NAMALWA (cell line): Measurements from ENCODE around the gene LUC7L3.
"Not testable (repeated sequence)": the region's sequence is repeated elsewhere in the genome, so short reads cannot be mapped to it uniquely, and the experiment has no call there.

Experiments used
- DNase-seq: peaks from one replicate; pipeline ENCODE4 v3.0.0-alpha.2; 2015; ENCODE audit warnings: low spot score

Gene LUC7L3

DNA sequence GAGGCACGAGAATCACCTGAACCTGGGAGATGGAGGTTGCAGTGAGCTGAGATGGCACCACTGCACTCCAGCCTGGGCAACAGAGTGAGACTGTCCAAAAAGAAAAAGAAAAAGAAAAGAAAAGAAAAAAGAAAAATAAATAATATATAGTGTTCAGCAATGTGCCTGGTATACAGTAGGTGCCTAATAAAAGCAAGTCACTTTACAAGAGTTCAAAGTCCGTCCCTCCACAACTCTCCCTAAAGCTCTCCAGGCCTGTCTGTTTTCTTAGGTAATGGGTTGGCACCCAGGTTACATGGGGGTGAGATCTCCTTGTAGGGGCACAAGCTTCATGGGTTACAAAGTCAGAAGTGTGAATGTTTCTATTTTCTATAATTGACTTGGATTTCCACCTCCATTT is 64.5 kb downstream of the LUC7L3 start:
- no peak for DNase-seq

- no peak for DNase-seq
These were observed 65.7 kb downstream of the LUC7L3 start for GRCh38 chr17:50785126-50785525.

DNA sequence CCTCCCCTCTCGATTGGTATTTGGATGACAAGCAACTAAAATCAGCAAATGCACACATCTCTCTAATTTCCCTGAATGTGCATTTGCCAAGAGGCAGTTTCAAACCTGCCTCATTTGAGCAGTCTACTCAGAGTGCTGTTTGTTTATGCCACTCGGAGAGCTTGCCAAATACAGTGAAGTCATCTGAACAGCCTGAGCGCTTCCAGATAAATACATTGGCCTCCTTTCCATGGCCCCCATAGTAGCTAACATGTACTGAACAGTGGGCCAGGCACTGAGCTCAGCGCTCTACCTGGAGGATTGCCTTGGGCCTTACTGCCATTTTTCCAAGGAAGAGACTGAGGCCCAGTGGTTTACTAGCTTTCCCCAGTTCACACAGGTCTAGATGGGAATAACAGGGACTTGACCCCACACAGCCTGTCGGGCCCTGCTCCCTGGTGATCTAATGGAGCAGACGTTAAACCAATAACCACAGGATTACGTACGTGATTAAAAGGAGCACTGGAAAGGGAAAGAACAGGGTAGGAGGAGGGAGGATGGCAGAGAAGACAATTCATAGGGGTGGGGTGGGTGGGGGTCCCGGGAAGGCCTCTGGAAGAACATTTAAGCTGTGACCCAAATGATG is 66.7 kb downstream of the LUC7L3 start:
- no peak for DNase-seq

- DNase-seq = no peak
These were observed 67.7 kb downstream of the LUC7L3 start for GRCh38 chr17:50787106-50787505.

DNA sequence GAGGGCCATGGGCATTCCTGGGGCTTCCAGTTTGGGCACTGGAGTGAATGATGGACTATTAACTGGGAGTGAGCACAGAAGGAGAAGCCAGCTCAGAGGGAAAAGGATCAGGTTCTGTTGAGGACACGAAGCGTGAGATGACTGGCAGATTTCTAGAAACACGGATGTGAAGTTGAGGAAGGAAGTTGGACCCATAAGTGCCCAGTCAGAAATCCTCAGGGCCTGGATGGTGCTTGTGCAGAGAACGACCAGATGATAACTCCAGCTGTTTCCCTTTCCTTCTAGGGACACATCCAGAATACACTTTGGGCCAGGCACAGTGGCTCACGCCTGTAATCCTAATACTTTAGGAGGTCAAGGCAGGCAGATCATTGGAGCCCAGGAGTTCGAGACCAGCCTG is 71.2 kb downstream of the LUC7L3 start:
- no peak for DNase-seq

GRCh38 chr17:50792132-50792531 is 72.7 kb downstream of the LUC7L3 start:
- DNase-seq = no peak

GRCh38 chr17:50793007-50793406 is 73.6 kb downstream of the LUC7L3 start:
- no peak for DNase-seq

- DNase-seq = no peak
These were observed 75.0 kb downstream of the LUC7L3 start for GRCh38 chr17:50794361-50794760.

DNA sequence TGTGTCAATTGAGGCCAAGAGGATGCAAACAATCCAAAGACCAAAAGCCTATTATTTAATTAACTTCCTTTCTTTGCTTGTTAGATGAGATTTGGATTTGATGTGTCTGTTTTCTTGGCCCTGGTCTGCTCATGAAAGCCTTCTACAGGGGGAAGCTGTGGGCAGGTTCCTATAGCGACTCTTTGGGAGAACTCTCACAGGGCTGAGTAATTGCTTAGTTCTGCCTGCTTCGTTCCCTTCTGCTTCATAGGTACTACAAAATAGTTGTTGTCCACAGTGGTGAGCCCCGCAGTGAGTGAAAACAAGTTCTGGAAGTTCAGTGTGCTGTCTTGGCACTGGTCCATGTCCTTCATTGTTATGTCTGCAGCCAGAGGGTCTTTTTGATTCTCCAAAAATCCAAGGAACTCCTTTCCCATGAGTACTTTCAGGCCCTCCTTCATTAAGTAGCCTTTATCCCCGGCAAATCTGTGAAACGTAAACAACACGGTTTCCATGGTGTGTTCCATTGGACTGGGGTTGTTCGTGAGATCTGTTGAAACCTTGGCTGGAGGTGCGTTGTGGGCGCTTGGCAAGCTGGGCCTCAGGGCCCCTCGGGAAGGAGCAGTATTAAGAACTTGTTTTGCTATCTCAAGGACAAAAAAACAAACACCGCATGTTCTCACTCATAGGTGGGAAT is 77.9 kb downstream of the LUC7L3 start:
- DNase-seq = no peak

DNA sequence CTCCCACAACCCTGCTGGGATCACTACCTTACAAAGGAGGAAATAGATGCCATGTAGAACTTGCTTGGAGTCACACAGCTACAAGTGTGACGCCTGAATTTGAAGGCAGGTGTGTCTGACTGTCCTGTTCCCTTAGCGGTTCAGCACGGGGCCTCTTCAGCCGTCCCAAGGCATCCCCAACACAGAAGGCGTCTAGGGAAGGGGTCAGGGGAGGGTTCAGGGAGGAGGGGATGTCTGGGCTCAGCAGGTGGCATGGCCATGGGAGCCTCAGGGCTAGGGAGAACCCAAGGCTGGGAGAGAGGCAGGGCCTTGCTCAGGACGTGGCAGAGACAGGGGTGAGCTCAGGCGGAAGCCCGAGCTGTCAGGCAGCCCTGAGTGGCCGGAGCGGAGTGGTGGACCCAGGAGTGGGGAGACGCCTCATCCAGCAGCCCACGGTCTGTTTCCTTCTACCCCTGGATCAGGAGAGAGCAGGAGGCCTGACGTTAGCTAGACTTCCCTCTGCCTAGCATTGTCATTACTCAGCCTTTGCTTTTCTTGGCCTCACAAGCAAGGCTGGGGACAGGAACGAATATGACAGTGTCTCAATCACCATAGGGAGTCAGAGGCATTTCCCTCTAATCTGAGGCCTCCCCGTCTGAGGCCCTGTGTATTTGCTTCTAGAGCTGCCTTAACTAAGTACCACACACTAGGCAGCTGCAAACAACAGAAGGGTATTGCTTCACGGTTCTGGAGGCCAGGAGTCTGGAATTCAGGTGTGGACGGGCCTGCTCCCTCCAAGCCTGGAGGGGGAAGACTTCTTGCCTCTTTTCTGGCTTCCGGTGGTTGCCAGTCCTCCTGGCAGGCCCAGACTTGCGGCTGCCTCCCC is 79.3 kb downstream of the LUC7L3 start:
- no peak for DNase-seq

DNA sequence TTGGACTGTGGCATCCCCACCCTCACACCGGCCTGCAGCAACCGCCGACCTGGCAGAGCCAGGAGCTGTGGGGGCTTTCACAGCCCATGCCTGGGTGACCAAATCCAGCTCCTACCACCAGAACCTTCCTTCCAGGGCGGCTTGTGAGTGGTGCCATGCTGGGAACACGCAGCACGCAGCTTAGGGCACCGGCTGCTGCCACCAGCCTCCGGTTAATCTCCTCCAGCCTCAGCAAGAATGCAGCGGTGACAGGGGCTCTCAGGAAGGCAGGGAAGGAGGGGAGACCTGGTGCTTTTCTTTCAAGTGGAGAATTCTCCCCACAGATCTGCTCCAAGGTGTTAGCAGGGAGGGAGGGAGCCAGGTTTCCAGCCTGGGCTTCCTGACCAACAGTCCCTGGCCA is 80.2 kb downstream of the LUC7L3 start:
- DNase-seq = no peak

GRCh38 chr17:50800196-50800700 is 80.8 kb downstream of the LUC7L3 start:
- no peak for DNase-seq

GRCh38 chr17:50802609-50803571 is 83.5 kb downstream of the LUC7L3 start:
- no peak for DNase-seq

DNA sequence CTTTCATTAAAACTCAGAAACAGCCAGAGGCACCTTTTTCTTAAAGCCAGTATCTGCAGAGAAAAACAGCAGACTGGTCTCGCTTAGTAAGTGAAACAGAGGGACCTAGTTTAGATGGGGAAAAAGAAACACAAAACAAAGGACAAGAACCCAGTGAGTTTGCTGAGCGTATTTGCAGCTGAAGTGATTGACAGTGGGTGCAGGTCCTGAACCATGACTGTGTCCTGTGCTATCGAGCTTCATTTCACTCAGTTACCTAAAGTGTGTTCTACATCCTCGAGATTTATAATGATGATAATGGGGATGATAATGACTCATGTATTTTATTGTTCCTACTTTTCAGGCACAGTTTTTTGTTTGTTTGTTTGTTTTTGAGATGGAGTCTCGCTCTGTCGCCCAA is 84.3 kb downstream of the LUC7L3 start:
- DNase-seq = no peak

GRCh38 chr17:50804749-50805475 is 85.5 kb downstream of the LUC7L3 start:
- not testable (repeated sequence) for DNase-seq

GRCh38 chr17:50805486-50805885 is 86.1 kb downstream of the LUC7L3 start:
- no peak for DNase-seq
